Esophagus muscularis mucosa (tissue), 3 donors: ENCODE results near the gene SRD5A1.

Experiments
- CTCF ChIP-seq, 3 experiments: fragments of 200-600 bp in 2 of 3; fragments of 450-650 bp in 1 of 3; sonication (generic) in 2 of 3; IDR thresholded peaks; one replicate each; pipeline ENCODE4 v1.5.1; 2017 to 2019; ENCODE audit warnings: antibody characterized with exemption in 3 of 3, mild to moderate bottlenecking in 2 of 3, moderate library complexity in 1 of 3
- POLR2A ChIP-seq: fragments of 450-650 bp; IDR thresholded peaks from one replicate; pipeline ENCODE4 v1.6.1; 2017; ENCODE audit warnings: antibody characterized with exemption, moderate library complexity, mild to moderate bottlenecking, low read depth
- POLR2AphosphoS5 ChIP-seq, 2 donors: sonication (generic); formaldehyde crosslinking; IDR thresholded peaks; one replicate each; pipeline ENCODE4 v1.6.1; 2017; ENCODE audit warnings: antibody characterized with exemption in 2 of 2

GRCh38 chr5:6678385-6678784, 45.1 kb downstream of the SRD5A1 start:
- TF ChIP-seq CTCF (IDR thresholded peaks at IDR 0.05) (no peak), POLR2A (no peak), POLR2AphosphoS5 (IDR thresholded peaks at IDR 0.05) (no peak)
